Stimulated activated naive B cell treated with anti-CD40 and anti-IgM and Interleukin-4, amounts not matched to agents 10 μg/mL and 1 μg/mL and 100 μg/mL, for 72 hours (primary cell): Measurements from ENCODE around the gene MZT2A.
"Not testable (repeated sequence)": the region's sequence is repeated elsewhere in the genome, so short reads cannot be mapped to it uniquely, and the experiment has no call there.

Experiments
- ATAC-seq, 2 donors: fragments of 150-1000 bp; cut with Tn5 transposase; replicated peaks; 2 replicates each; pipeline ENCODE4 v1.10.0; 2021; ENCODE audit warnings: moderate library complexity in 1 of 2
- DNase-seq: peaks from one replicate; pipeline ENCODE4 v3.0.0; 2021
- H3K27ac Mint-ChIP-seq: one replicate; pipeline ENCODE4 v1.8.0; 2022; ENCODE audit warnings: mild to moderate bottlenecking, mixed read lengths
- H3K27me3 Mint-ChIP-seq, 2 donors: one replicate each; pipeline ENCODE4 v1.8.0; 2022; ENCODE audit warnings: mixed read lengths in 2 of 2
- H3K36me3 Mint-ChIP-seq, 2 donors: one replicate each; pipeline ENCODE4 v1.8.0; 2022; ENCODE audit warnings: mixed read lengths in 2 of 2, mild to moderate bottlenecking in 1 of 2
- H3K4me1 Mint-ChIP-seq, 2 donors: one replicate each; pipeline ENCODE4 v1.8.0; 2022; ENCODE audit warnings: mixed read lengths in 2 of 2, mild to moderate bottlenecking in 1 of 2
- H3K4me3 Mint-ChIP-seq, 2 donors: one replicate each; pipeline ENCODE4 v1.8.0; 2022; ENCODE audit warnings: mild to moderate bottlenecking in 2 of 2, mixed read lengths in 2 of 2, moderate library complexity in 1 of 2
- H3K9me3 Mint-ChIP-seq, 2 donors: one replicate each; pipeline ENCODE4 v1.8.0; 2022; ENCODE audit warnings: mixed read lengths in 2 of 2, mild to moderate bottlenecking in 1 of 2

The MZT2A gene, protein sequence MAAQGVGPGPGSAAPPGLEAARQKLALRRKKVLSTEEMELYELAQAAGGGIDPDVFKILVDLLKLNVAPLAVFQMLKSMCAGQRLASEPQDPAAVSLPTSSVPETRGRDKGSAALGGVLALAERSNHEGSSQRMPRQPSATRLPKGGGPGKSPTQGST

DNA sequence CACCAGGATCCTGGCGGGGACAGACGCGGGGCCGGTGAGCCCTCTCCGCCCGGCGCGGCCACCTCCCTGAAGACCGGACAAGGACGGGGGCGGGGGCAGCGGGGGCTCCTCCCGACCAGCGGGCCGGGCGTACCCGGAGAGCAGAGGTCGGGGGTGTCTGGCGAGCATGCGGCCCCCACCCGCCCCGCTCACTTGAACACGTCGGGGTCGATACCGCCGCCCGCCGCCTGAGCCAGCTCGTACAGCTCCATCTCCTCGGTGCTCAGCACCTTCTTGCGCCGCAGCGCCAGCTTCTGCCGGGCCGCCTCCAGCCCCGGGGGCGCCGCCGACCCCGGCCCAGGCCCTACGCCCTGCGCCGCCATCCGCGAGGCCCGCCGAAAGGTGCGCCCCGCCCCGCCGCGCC lies at the start of gene MZT2A:
MZT2A (minus strand) TSS at position 383 of the 403 bp plus-strand sequence; CDS start at position 362, 21 bp downstream.
- Mint-ChIP-seq H3K4me3 (peak within 1 kb of the TSS; percentile 96 to 98), H3K36me3 (peaks cover 23 to 32% of the 10 kb centered on the region in 2 donors), H3K4me1 (peaks cover 31 to 61% of the 10 kb centered on the region in 2 donors), H3K27ac (peak within 1 kb of the TSS; percentile 96)
- not testable (repeated sequence) for DNase-seq, H3K27me3 Mint-ChIP-seq, H3K9me3 Mint-ChIP-seq
- peak; percentile 8 for ATAC-seq

DNA sequence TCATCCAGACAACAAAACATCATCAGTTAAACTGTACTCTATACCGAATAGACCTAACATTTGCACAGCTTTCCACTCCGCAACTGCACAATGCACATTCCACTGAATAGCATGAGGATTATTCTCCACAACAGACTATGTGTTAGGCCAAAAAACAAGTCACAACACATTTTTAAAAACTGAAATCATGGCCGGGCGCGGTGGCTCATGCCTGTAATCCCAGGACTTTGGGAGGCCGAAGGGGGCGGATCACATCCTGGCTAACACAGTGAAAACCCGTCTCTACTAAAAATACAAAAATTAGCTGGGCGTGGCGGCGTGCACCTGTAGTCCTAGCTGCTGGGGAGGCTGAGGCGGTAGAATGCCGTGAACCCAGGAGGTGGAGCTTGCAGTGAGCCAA lies 46.7 kb upstream of the MZT2A start:
- not testable (repeated sequence) for H3K4me3 Mint-ChIP-seq, DNase-seq, ATAC-seq, H3K4me1 Mint-ChIP-seq, H3K9me3 Mint-ChIP-seq, H3K36me3 Mint-ChIP-seq, H3K27ac Mint-ChIP-seq
- peaks cover 0 to 16% of the 10 kb centered on the region in 2 donors for H3K27me3 Mint-ChIP-seq

DNA sequence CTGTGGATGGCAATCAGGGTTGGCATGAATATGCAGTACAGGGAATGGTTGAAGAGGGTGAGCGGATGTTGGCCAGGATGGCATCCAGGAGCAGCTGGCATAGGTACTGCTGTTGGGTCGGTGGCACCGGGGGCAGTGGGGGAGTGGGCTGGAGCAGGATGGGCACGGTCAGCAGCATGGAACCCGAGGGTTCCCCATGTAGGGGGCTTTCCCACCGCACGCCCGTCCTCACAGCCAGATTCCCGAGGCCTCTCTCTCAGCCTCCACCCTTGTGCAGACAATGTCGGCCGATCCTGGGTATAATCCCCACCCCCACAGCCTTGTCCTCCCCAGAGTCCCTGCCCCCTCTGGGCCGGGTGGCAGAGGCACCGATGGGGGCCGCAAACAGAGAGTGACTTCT lies 44.6 kb upstream of the MZT2A start:
- not testable (repeated sequence) for H3K4me3 Mint-ChIP-seq, H3K9me3 Mint-ChIP-seq, H3K27ac Mint-ChIP-seq, H3K36me3 Mint-ChIP-seq, H3K27me3 Mint-ChIP-seq, ATAC-seq, DNase-seq, H3K4me1 Mint-ChIP-seq

DNA sequence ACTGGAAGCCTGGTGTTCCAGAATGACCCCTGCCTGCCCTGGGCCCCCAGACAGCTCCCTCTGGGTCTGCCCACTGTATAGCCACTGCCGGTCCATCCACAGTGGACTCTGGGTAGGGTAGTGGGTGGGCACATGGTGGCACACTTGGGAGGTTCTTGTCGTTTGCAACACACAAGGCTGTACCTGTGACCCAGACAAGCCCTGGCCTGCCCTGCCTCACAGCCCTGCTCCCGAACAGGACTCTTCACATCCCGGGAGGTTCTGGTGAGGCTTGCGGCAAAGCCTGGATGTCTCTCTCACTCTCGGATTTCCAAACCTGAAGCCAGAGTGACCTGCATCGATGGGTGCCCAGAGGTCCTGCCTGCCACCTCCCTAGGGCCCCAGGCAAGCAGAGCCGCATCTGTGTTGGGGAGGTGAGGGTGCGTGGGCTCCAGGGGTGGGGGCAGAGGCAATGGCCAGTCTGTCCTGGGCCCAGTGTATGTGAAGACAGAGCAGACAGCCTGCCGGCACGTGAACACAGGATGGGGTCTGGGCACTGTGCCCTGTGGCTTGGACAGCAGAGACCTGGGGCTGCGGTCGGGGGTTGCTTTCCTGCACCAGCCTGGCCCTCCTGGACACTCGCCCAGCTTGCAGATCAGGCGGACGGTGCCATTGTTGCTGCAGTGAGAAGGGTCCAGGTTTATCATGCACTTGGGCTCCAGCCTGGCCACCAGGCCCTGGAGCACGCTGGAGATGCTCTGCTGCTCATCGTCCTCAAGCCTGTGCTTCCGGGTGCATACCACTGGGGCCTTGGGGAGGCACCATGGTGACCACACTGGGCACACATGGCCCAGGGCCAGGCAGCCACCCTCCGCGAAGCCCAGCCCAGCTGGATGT lies 44.0 kb upstream of the MZT2A start:
- H3K9me3 Mint-ChIP-seq, H3K27me3 Mint-ChIP-seq, H3K4me1 Mint-ChIP-seq, H3K4me3 Mint-ChIP-seq, H3K36me3 Mint-ChIP-seq, H3K27ac Mint-ChIP-seq, ATAC-seq, DNase-seq: not testable (repeated sequence)

DNA sequence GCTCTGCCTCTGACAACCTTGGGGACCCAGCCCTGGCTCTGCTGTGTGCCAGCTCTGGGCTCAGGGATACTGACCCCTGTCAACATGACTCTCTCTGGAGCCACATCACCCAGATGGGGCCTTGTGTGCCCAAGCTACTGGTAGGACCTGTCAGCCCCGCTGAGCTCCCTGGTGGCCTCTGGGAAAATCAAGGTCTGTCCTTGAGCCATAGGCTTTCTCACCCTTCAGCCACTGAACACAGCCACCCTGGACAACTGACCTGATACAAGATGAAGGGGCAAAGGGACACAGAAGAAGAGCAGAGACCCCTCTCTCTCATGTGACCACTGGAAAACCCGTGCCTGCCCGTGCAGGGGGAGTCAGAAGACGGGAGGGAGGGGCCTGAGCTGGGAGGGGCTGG lies 43.3 kb upstream of the MZT2A start:
- Mint-ChIP-seq H3K4me3 (no peak overlapping the region), H3K9me3 (no peaks in the 10 kb centered on the region), H3K4me1 (no peaks in the 10 kb centered on the region), H3K36me3 (no peaks in the 10 kb centered on the region), H3K27me3 (no peaks in the 10 kb centered on the region), H3K27ac (no peak overlapping the region)
- DNase-seq (no peak), ATAC-seq (no peak)

DNA sequence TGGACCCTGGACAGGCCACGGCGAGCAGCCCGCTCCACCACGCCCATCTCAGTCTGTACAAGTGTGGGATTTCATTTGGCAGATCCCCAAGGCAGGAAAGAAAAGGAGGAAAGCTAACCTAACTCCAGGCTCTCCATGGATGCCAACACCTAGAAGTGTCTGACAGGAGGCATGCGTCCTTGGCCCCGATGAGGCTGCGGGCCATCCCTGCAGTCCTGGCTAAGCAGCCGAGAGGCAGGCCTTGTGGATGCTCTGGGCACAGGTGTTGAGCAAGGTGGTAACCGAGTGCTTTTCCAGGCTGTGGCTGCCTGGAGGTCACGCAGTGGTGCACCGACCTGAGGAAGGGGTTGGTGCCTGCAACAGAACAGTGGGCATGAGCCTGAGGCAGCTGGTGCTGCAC lies 42.8 kb upstream of the MZT2A start:
- not testable (repeated sequence) for H3K4me1 Mint-ChIP-seq, H3K4me3 Mint-ChIP-seq, ATAC-seq, H3K36me3 Mint-ChIP-seq, H3K27me3 Mint-ChIP-seq, DNase-seq, H3K27ac Mint-ChIP-seq, H3K9me3 Mint-ChIP-seq

DNA sequence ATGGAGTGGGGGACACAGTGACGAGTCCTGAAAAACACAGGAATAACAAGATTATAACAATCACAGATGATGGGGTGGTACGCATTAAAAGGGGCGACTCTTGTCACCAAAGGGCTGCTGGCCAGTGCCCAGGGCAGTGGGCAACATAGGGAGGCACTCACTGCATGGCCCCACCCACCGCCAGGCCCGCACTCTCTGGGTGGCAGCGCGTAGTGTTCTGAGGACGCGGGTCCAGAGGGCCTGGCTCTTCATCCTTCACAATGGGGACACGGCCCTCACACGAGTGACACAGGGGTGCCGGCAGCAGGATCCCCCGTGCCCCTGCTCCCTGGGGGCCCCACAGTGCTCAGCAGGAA lies 42.1 kb upstream of the MZT2A start:
- not testable (repeated sequence) for H3K9me3 Mint-ChIP-seq, ATAC-seq, H3K27ac Mint-ChIP-seq, H3K4me3 Mint-ChIP-seq, H3K36me3 Mint-ChIP-seq, H3K27me3 Mint-ChIP-seq, DNase-seq
- peaks cover 2 to 10% of the 10 kb centered on the region in 2 donors for H3K4me1 Mint-ChIP-seq

DNA sequence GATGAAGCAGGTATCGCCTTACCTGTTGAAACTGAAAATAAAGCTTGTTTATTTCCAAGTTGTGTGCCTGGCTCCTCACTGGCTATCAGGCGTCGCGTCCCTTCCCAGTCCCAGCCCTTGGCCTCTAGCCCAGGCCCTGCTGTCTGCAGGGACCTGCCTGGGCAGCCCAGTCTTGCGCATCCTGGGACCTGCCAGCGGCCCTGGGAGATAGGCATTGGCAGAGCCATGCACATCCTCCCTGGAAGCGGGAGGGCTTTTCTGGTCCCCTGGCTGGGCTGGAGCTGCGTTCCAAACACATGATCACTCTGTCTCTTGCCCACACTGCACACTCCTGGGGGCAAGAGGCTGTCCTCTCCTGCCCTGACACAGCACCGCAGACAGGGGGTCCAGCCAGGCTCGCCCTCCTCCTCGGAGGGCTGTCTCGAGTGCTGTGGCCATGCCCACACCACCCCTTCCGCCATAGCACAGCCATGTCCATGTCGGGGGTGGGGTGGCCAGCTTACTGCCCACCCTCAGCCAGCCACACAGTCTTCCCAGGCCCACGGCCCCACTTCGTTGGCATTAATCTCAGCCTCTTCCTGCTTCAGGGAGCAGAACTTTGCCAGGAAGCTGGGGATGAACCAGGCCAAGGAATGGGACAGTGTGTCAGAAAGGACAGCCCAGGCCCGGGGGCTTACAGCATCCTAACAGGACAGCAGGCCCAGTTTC lies 41.6 kb upstream of the MZT2A start:
- not testable (repeated sequence) for H3K27me3 Mint-ChIP-seq, DNase-seq, H3K36me3 Mint-ChIP-seq, H3K27ac Mint-ChIP-seq, H3K4me3 Mint-ChIP-seq, H3K9me3 Mint-ChIP-seq, ATAC-seq
- H3K4me1 Mint-ChIP-seq = peaks cover 5 to 15% of the 10 kb centered on the region in 2 donors

DNA sequence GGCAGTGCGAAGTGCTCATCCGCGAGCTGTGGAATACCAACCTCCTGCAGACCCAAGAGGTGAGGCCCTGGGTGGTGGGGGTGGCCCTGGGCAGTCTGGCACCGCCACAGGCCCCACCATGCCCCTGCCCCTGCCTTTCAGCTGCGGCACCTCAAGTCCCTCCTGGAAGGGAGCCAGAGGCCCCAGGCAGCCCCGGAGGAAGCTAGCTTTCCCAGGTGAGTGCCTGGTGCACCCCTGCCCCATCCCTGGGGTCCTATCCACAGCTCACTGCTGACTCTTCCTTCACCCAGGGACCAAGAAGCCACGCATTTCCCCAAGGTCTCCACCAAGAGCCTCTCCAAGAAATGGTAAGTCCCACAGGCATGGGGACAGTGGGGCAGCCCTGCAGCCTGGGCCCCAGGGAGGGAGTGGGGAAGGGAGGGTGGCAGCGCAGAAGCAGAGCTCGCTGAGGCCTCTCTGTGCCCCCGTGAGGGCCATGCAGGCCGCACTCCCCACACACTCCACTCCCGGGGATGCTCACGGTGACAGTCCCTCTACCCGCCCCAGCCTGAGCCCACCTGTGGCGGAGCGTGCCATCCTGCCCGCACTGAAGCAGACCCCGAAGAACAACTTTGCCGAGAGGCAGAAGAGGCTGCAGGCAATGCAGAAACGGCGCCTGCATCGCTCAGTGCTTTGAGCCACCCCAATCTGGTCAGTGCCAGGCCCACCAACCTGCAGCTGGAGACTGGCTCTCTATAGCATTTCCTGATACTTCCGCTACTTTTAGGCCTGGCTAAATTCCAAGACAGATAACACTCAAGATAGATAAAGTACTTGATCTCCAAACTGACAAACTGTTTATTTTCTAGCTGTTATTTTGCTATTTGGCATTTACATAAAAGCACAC lies 40.8 kb upstream of the MZT2A start:
- not testable (repeated sequence) for H3K27me3 Mint-ChIP-seq, H3K36me3 Mint-ChIP-seq, DNase-seq, H3K4me3 Mint-ChIP-seq, H3K27ac Mint-ChIP-seq, ATAC-seq, H3K9me3 Mint-ChIP-seq
- H3K4me1 Mint-ChIP-seq = peaks cover 5 to 21% of the 10 kb centered on the region in 2 donors

DNA sequence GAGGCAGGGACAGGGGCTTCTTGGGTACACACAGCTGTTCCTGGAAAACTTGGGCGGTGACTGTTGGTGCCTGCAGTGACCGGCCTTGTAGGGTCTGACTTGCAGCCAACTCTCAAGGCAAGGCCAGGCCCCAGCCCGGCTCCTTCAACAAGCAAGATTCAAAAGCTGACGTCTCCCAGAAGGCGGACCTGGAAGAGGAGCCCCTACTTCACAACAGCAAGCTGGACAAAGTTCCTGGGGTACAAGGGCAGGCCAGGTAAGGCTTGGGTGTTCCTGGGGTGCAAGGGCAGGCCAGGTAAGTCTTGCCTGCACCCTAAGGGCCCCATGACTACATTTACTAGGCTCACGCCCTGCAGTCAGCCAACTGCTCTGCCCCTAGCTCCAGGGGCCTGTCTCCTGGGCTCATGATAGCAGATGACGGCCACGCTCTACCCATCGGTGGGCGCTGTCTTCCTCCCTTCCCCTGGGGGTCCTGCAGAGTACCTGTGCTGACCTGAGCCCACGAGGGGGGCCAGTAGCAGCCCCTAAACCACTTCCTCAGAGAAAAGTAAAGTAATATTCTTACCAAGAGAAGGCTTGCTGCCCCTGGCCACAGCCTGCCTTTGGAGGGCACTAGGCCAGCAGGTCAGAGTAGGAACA lies 39.5 kb upstream of the MZT2A start:
- DNase-seq, H3K4me3 Mint-ChIP-seq, H3K9me3 Mint-ChIP-seq, H3K27ac Mint-ChIP-seq, ATAC-seq, H3K27me3 Mint-ChIP-seq, H3K36me3 Mint-ChIP-seq: not testable (repeated sequence)
- H3K4me1 Mint-ChIP-seq = peaks cover 6 to 21% of the 10 kb centered on the region in 2 donors

DNA sequence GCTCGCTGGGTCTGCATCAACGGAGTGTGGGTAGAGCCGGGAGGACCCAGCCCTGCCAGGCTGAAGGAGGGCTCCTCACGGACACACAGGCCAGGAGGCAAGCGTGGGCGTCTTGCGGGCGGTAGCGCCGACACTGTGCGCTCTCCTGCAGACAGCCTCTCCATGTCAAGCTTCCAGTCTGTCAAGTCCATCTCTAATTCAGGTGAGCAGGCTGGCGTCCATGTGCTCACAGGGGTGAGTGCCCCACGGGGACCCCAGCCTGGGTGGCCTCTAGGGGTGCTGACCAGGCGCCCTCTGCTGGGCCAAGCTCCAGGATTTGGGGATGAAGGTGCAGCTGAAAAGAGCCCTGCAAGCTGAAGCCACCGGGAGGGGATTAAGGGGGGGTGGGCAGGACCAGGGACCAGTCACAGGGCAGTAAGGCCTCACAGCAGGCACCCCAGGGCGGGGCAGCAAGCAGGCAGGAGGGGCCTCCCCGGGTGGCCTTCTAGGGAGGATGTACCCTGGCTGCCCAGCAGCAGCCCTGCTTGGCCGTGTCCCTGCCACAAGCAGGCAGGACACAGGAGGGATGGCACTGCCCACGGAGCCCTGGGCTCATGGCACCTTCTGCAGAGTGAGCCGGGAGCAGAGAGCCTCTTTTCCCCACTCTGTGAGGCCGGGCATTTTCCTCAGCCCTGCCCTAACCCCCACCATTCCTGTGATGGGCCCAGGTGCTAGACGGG lies 38.6 kb upstream of the MZT2A start:
- not testable (repeated sequence) for DNase-seq, H3K27me3 Mint-ChIP-seq

DNA sequence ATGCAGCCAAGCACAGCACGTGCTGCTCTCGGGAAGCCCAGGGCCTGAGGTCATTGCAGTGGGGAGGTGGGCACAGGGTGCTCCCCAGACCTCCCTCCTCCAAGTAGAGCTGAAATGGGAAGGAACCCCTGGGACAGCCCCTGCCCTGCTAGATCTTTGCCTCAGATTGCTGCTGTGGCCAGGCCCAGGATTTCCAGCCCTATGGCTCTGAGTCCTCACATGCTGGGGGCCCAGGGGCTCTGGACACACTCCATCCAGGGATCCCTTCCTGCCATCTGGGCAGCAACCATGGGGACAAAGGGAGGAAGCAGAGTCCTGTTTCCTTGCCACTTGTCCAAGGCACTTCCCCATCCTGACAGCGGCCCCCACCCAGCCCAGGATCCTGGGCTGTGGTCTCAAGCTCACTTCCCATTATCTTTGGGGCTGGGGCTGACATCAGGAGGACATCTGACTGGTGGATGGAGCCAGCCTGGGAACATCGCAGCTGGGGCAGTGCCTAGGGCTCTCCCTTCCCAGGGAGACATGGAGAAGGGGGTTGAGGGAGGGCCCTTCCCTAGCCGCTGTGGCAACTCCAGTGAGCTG lies 37.8 kb upstream of the MZT2A start:
- peaks cover 7 to 21% of the 10 kb centered on the region in 2 donors for H3K4me1 Mint-ChIP-seq

More for the DNA sequence above, 38.6 kb upstream of the MZT2A start:
- not testable (repeated sequence) for H3K36me3 Mint-ChIP-seq, H3K9me3 Mint-ChIP-seq, ATAC-seq, H3K27ac Mint-ChIP-seq, H3K4me3 Mint-ChIP-seq
- H3K4me1 Mint-ChIP-seq = peaks cover 7 to 21% of the 10 kb centered on the region in 2 donors

More for the DNA sequence above, 37.8 kb upstream of the MZT2A start:
- H3K27me3 Mint-ChIP-seq, H3K27ac Mint-ChIP-seq, DNase-seq, H3K36me3 Mint-ChIP-seq, H3K9me3 Mint-ChIP-seq: not testable (repeated sequence)
- H3K4me3 Mint-ChIP-seq = peak overlapping the region in 1 of 2 donors; percentile 15
- peak in 1 of 2 donors; percentile 5 for ATAC-seq
